K562 (cell line): Measurements from ENCODE around the gene ODF2. TPM values are rescaled to one million over a fixed set of nuclear protein-coding genes. Genes with fewer than 3 reads are reported as not detected.
A peak's percentile ranks its signal among the peaks of the same experiment; 100 is the strongest.

Experiments used
- ATF1 ChIP-seq, 2 experiments: fragments of 450-650 bp in 1 of 2; IDR thresholded peaks; 2 replicates each; pipeline ENCODE4 v1.6.1; 2016; ENCODE audit warnings: missing compliant biosample characterization in 1 of 2, missing genetic modification characterization in 1 of 2
- ELF4 ChIP-seq: fragments of 450-650 bp; formaldehyde crosslinking; IDR thresholded peaks from 2 replicates; pipeline ENCODE4 v1.4.0; 2022; ENCODE audit warnings: missing genetic modification characterization
- ETV5 ChIP-seq: sonication (generic); formaldehyde crosslinking; IDR thresholded peaks from 2 replicates; pipeline ENCODE4 v1.4.0; 2020; ENCODE audit warnings: low read depth, mild to moderate bottlenecking, missing genetic modification reagents
- FOXK1 ChIP-seq: sonication (generic); formaldehyde crosslinking; IDR thresholded peaks from 2 replicates; pipeline ENCODE4 v1.8.0; 2022; ENCODE audit warnings: missing genetic modification reagents, mild to moderate bottlenecking, borderline replicate concordance
- HOXB6 ChIP-seq: fragments of 250-450 bp; sonication (Bioruptor Pico); IDR thresholded peaks from 2 replicates; pipeline ENCODE4 v1.5.1; 2022; ENCODE audit warnings: mild to moderate bottlenecking, borderline replicate concordance
- JUN ChIP-seq, 2 experiments: sonication (generic) in 1 of 2; formaldehyde crosslinking in 1 of 2; IDR thresholded peaks; 2 replicates each; pipeline versions ENCODE4 v1.6.1 to v1.8.0; 2012 to 2022; ENCODE audit warnings: borderline replicate concordance in 2 of 2, mild to moderate bottlenecking in 2 of 2, improper control_type of control experiment in 1 of 2, low read depth in 1 of 2, low read length in 1 of 2, missing genetic modification reagents in 1 of 2
- KAT2B ChIP-seq: IDR thresholded peaks from one replicate; pipeline ENCODE4 v1.6.1; 2012; ENCODE audit warnings: low read depth, mild to moderate bottlenecking, control low read depth, inconsistent platforms, low read length, moderate library complexity
- KDM4B ChIP-seq, 2 experiments: fragments of 450-650 bp in 1 of 2; sonication (generic) in 1 of 2; IDR thresholded peaks; 2 replicates each; pipeline ENCODE4 v1.6.1; 2016 to 2017; ENCODE audit warnings: borderline replicate concordance in 2 of 2, antibody characterized with exemption in 1 of 2, low read depth in 1 of 2, mild to moderate bottlenecking in 1 of 2
- LCOR ChIP-seq: sonication (generic); formaldehyde crosslinking; IDR thresholded peaks from 2 replicates; pipeline ENCODE4 v1.8.0; 2022; ENCODE audit warnings: mild to moderate bottlenecking, missing genetic modification reagents
- MIER1 ChIP-seq: fragments of 450-650 bp; IDR thresholded peaks from 2 replicates; pipeline ENCODE4 v1.6.1; 2016; ENCODE audit warnings: antibody characterized with exemption, mild to moderate bottlenecking, low read depth
- NR1H2 ChIP-seq: sonication (generic); formaldehyde crosslinking; IDR thresholded peaks from 2 replicates; pipeline ENCODE4 v1.4.0; 2020; ENCODE audit warnings: mild to moderate bottlenecking, missing genetic modification reagents
- SRF ChIP-seq, 2 experiments: fragments of 250-450, 450-650 bp in 1 of 2; sonication (Bioruptor Pico) in 1 of 2; sonication (generic) in 1 of 2; formaldehyde crosslinking; IDR thresholded peaks; 2 replicates each; pipeline versions ENCODE4 v1.5.0 to v1.5.1; 2020 to 2022; ENCODE audit warnings: mild to moderate bottlenecking in 1 of 2, missing genetic modification reagents in 1 of 2
- TAF9B ChIP-seq: fragments of 450-650 bp; IDR thresholded peaks from 2 replicates; pipeline ENCODE4 v1.6.1; 2018; ENCODE audit warnings: mild to moderate bottlenecking; ENCODE audit not compliant: partially characterized antibody
- TCF3 ChIP-seq: sonication (generic); formaldehyde crosslinking; IDR thresholded peaks from 2 replicates; pipeline ENCODE4 v1.4.0; 2020; ENCODE audit warnings: mild to moderate bottlenecking, missing genetic modification reagents
- TOE1 ChIP-seq, 2 experiments: fragments of 450-650 bp in 1 of 2; sonication (generic) in 1 of 2; formaldehyde crosslinking in 1 of 2; IDR thresholded peaks; 2 replicates each; pipeline versions ENCODE4 v1.7.1 to v1.8.0; 2016 to 2022; ENCODE audit warnings: borderline replicate concordance in 2 of 2, mild to moderate bottlenecking in 2 of 2, antibody characterized with exemption in 1 of 2, inconsistent platforms in 1 of 2, low read depth in 1 of 2, missing genetic modification reagents in 1 of 2, moderate library complexity in 1 of 2
- polyA plus RNA-seq, 8 experiments: library from polyadenylated mRNA; depleted of rRNA in 4 of 8; stranded (reverse) in 5 of 8; unstranded in 3 of 8; fragments of >200 nt; fragmentation: Nextera tagmentation in 2 of 8; fragmentation: Illumina TruSeq in 1 of 8; extraction: Ambion mirVana in 2 of 8; extraction: Trizol in 1 of 8; gene quantifications; 2 replicates each; pipeline versions ENCODE4 v1.2.1 to v1.2.3, GENCODE V29; 2011 to 2014; ENCODE audit warnings: inconsistent platforms in 1 of 8, missing spikeins in 1 of 8
- total RNA-seq, 7 experiments: library from RNA; depleted of rRNA in 6 of 7; stranded (reverse); fragments of >200 nt in 6 of 7; fragmentation: Illumina TruSeq in 2 of 7; extraction: Trizol in 2 of 7; gene quantifications; 2 replicates each; pipeline versions ENCODE4 v1.2.1 to v1.2.3, GENCODE V29; 2011 to 2021; ENCODE audit warnings: low replicate concordance in 1 of 7
- TF ChIP-seq, protein P1 (sequence below), 3 experiments: fragments of 200-800 bp in 1 of 3; fragments of 250-450 bp in 1 of 3; fragments of 450-650 bp in 1 of 3; sonication (Bioruptor Pico) in 1 of 3; sonication (Bioruptor generic) in 1 of 3; formaldehyde crosslinking in 1 of 3; IDR thresholded peaks; 2 replicates each; pipeline versions ENCODE4 v1.6.1 to v1.8.0; 2016 to 2022; ENCODE audit warnings: mild to moderate bottlenecking in 2 of 3, missing genetic modification characterization in 2 of 3, missing compliant biosample characterization in 1 of 3, moderate library complexity in 1 of 3
- TF ChIP-seq, protein P2 (sequence below): sonication (generic); formaldehyde crosslinking; IDR thresholded peaks from 2 replicates; pipeline ENCODE4 v1.8.0; 2022; ENCODE audit warnings: missing genetic modification reagents, mild to moderate bottlenecking, borderline replicate concordance
- TF ChIP-seq, protein P3 (sequence below): IDR thresholded peaks from 2 replicates; pipeline ENCODE4 v1.6.1; 2014; ENCODE audit warnings: antibody characterized with exemption

ODF2 gene
- total and polyA plus RNA-seq, 9 of the 15 experiments (the other 6 are each of a cell fraction or from before 2014, with no cell fraction given), result 16.5 to 83.2 (median 69.7) TPM

DNA sequence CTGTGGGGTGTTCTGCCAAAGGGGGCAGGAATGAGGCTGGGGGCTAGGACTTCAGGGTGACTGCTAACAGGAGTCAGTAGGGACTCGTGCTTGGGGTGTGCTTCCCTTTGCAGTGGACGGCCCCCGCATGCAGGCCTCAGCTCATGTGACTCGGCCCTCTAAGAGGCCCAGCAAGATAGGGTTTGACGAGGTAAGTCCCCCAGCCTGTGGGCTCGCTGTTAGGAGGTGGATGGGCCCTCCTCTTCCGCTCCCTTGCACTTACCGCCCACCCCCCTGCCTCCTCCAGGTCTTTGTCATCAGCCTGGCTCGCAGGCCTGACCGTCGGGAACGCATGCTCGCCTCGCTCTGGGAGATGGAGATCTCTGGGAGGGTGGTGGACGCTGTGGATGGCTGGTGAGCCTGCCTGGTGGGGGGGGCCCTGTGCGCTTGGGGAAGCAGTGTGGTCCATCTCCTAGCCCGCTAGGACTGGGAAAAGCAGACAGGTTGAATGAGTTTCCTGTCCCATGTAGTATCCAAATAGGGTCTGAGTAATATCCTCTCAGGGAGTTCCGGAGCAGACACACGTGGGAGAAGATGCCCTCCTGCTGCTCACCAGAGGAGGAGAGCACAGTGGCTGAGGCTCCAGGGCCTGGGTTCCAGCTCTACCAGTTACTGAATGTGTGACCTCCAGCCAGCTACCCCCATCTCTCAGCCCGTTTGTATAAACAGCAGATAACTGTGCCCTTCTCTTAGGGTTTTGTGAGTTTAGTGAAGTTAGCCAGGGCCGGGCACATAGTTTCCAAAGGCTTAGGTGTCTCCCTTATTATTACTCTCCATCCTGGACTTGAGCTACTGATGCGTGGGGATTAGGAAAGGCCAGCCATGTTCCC lies 26.9 kb upstream of the ODF2 start (continued):
- TF ChIP-seq, protein P1, sequence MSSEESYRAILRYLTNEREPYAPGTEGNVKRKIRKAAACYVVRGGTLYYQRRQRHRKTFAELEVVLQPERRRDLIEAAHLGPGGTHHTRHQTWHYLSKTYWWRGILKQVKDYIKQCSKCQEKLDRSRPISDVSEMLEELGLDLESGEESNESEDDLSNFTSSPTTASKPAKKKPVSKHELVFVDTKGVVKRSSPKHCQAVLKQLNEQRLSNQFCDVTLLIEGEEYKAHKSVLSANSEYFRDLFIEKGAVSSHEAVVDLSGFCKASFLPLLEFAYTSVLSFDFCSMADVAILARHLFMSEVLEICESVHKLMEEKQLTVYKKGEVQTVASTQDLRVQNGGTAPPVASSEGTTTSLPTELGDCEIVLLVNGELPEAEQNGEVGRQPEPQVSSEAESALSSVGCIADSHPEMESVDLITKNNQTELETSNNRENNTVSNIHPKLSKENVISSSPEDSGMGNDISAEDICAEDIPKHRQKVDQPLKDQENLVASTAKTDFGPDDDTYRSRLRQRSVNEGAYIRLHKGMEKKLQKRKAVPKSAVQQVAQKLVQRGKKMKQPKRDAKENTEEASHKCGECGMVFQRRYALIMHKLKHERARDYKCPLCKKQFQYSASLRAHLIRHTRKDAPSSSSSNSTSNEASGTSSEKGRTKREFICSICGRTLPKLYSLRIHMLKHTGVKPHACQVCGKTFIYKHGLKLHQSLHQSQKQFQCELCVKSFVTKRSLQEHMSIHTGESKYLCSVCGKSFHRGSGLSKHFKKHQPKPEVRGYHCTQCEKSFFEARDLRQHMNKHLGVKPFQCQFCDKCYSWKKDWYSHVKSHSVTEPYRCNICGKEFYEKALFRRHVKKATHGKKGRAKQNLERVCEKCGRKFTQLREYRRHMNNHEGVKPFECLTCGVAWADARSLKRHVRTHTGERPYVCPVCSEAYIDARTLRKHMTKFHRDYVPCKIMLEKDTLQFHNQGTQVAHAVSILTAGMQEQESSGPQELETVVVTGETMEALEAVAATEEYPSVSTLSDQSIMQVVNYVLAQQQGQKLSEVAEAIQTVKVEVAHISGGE (CRISPR knock-in tag; IDR thresholded peaks at IDR 0.05), result peak in 1 of 3 experiments; percentile 80; a peak in 2 of 6 replicates
- TF ChIP-seq TOE1 (IDR thresholded peaks at IDR 0.05; ENCODE audit: borderline replicate concordance), result peak; percentile 76
- TF ChIP-seq TOE1 (CRISPR knock-in tag; IDR thresholded peaks at IDR 0.05; ENCODE audit: borderline replicate concordance, low read depth), result no peak
- TF ChIP-seq MIER1, result no peak
- no peak for TF ChIP-seq ATF1 (CRISPR knock-in tag; IDR thresholded peaks at IDR 0.05)
- TF ChIP-seq ATF1 (tag; IDR thresholded peaks at IDR 0.05), result peak; percentile 72
- TF ChIP-seq TAF9B, result peak; percentile 47
- 0 out of 2 replicates have a peak, but pooled peaks have one; percentile 35 for TF ChIP-seq ELF4 (CRISPR knock-in tag)
- peak; percentile 47 for TF ChIP-seq TCF3 (CRISPR knock-in tag)
- TF ChIP-seq KDM4B (IDR thresholded peaks at IDR 0.05; ENCODE audit: borderline replicate concordance in 2 of 2, low read depth in 1 of 2), result no peak
- no peak for TF ChIP-seq HOXB6 (CRISPR knock-in tag)
- TF ChIP-seq, protein P2, sequence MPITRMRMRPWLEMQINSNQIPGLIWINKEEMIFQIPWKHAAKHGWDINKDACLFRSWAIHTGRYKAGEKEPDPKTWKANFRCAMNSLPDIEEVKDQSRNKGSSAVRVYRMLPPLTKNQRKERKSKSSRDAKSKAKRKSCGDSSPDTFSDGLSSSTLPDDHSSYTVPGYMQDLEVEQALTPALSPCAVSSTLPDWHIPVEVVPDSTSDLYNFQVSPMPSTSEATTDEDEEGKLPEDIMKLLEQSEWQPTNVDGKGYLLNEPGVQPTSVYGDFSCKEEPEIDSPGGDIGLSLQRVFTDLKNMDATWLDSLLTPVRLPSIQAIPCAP, result no peak
- TF ChIP-seq NR1H2 (CRISPR knock-in tag), result peak; percentile 90
- 0 out of 4 replicates have a peak, but pooled peaks of 1 of the 2 experiments have one; percentile 27 for TF ChIP-seq SRF (CRISPR knock-in tag; IDR thresholded peaks at IDR 0.05)
- TF ChIP-seq KAT2B, result no peak
- peak; percentile 79; the same call in 1 of the 2 replicates for TF ChIP-seq LCOR (CRISPR knock-in tag)
- TF ChIP-seq, protein P3, sequence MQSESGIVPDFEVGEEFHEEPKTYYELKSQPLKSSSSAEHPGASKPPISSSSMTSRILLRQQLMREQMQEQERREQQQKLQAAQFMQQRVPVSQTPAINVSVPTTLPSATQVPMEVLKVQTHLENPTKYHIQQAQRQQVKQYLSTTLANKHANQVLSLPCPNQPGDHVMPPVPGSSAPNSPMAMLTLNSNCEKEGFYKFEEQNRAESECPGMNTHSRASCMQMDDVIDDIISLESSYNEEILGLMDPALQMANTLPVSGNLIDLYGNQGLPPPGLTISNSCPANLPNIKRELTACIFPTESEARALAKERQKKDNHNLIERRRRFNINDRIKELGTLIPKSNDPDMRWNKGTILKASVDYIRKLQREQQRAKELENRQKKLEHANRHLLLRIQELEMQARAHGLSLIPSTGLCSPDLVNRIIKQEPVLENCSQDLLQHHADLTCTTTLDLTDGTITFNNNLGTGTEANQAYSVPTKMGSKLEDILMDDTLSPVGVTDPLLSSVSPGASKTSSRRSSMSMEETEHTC, result peak; percentile 80; the same call in 1 of the 2 replicates
- peak; percentile 82; the same call in 1 of the 2 replicates for TF ChIP-seq FOXK1 (CRISPR knock-in tag)
- peak; percentile 88 for TF ChIP-seq ETV5
- TF ChIP-seq JUN (IDR thresholded peaks at IDR 0.05; ENCODE audit: borderline replicate concordance, low read depth, low read length), result no peak
- no peak for TF ChIP-seq JUN (CRISPR knock-in tag; IDR thresholded peaks at IDR 0.05; ENCODE audit: borderline replicate concordance)
